Aorta (tissue), 5 donors: ENCODE results near the gene LRP8. TPM values are rescaled to one million over a fixed set of nuclear protein-coding genes. Genes with fewer than 3 reads are reported as not detected.
A peak's percentile ranks its signal among the peaks of the same experiment; 100 is the strongest.

ENCODE experiments used
- ATAC-seq: fragments of 200-7000 bp; cut with Tn5 transposase; one replicate; pipeline ENCODE4 v1.9.1; 2022; ENCODE audit warnings: moderate library complexity; ENCODE audit not compliant: low FRiP score
- DNase-seq, 2 donors: peaks; one replicate each; pipeline ENCODE4 v3.0.0-alpha.2; 2020
- H3K27ac ChIP-seq, 2 donors: one replicate each; pipeline ENCODE4 v1.5.1; 2013; ENCODE audit warnings: low read length in 2 of 2, mild to moderate bottlenecking in 2 of 2, moderate library complexity in 2 of 2, control low read depth in 1 of 2, inconsistent platforms in 1 of 2, low read depth in 1 of 2
- H3K27me3 ChIP-seq, 2 donors: one replicate each; pipeline ENCODE4 v1.6.1; 2013; ENCODE audit warnings: control low read depth in 1 of 2, low read length in 1 of 2, mild to moderate bottlenecking in 1 of 2, moderate library complexity in 1 of 2; ENCODE audit not compliant: insufficient read depth in 2 of 2, control insufficient read depth in 1 of 2
- H3K36me3 ChIP-seq, 2 donors: one replicate each; pipeline ENCODE4 v1.6.1; 2013; ENCODE audit warnings: control low read depth in 1 of 2, low read length in 1 of 2, mild to moderate bottlenecking in 1 of 2; ENCODE audit not compliant: insufficient read depth in 2 of 2, control insufficient read depth in 1 of 2
- H3K4me1 ChIP-seq, 2 donors: one replicate each; pipeline ENCODE4 v1.6.1; 2013; ENCODE audit warnings: low read length in 2 of 2, control low read depth in 1 of 2, mild to moderate bottlenecking in 1 of 2, moderate library complexity in 1 of 2; ENCODE audit not compliant: insufficient read depth in 2 of 2, control insufficient read depth in 1 of 2
- H3K4me3 ChIP-seq, 2 donors: one replicate each; pipeline ENCODE4 v1.5.1; 2013; ENCODE audit warnings: low read length in 2 of 2, control low read depth in 1 of 2, mild to moderate bottlenecking in 1 of 2
- H3K9me3 ChIP-seq: one replicate; pipeline ENCODE4 v1.6.1; 2013; ENCODE audit warnings: mild to moderate bottlenecking, low read length; ENCODE audit not compliant: control insufficient read depth
- WGBS, 2 donors: extraction: QIAGEN DNeasy Blood & Tissue Kit; methylation state at CpG; one replicate each; pipeline ENCODE4 v1.1.7; 2013; 5-methylcytosine and 5-hydroxymethylcytosine counted together
- intact Hi-C, 2 donors: fragments of 100-400 bp; cut with DNase I; formaldehyde crosslinking; loops; one replicate each; pipeline versions ENCODE4 v1.14.2 to v1.15.0; 2022
- polyA plus RNA-seq, 2 donors: library from polyadenylated mRNA; stranded (reverse); fragments of 200-250 nt; gene quantifications; one replicate each; pipeline ENCODE4 v1.2.3, GENCODE V29; 2013
- total RNA-seq, 2 donors: library from RNA; stranded (reverse); fragmentation: NEBNext Ultra II Directional; extraction: Animal tissue kit (Norgen Biotek cat#: 25700); gene quantifications; one replicate each; pipeline ENCODE4 v1.2.1, GENCODE V29; 2021
- donor health status: healthy with polysubstance abuse.
- donor health status: Bipolar disorder and iron deficiency.
- donor health status: DM: no; HTN: no; CAD: no.
- donor health status: DM: no; HTN: no; CAD: no.
- donor health status: DM: yes; HTN: yes; CAD: no.

LRP8 gene
- total and polyA plus RNA-seq, 4 donors = 1.1 to 12.3 (median 5.9) TPM

DNA sequence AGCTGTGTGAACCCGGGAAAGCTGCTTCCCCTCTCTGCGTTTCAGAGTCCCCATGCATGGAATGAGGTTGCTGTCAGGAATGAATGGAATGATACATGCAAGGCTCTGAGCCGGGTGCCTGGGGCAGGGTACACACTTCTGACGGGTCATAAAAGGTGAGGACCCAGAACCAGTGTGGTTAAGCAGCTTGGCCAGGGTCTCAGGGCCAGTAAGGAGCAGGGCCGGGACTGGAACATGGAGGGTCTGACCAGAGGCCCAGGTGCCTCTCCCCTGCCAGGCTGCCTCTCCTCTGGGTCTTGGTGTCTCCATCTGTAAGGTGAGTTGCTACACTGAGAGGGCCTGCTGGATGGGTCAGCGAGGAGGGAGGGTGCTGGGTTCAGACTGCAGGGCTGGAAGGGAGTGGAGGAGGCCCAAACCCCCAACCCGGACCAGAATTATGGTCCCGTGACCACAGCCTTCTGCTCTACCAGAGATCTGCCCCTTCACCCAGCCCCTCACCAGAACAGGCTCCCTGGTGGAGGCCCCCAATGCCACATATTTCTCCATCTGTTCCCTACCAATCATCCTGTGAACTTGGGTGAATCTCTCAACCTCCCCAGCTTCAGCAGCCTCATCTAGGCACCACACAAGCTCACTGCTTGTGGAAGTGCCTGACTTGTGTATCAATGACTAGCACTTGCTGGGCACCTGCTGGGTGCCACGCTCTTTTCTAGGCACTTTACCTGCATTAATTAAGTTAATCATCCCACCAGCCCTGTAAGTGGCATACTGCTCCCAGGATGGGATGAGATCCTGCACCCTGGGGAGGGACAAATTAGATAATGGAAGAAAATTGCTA is 16.2 kb upstream of the LRP8 start:
- no peak overlapping the region for H3K4me3 ChIP-seq
- H3K9me3 ChIP-seq = no peaks in the 10 kb centered on the region
- H3K27ac ChIP-seq = no peak overlapping the region
- WGBS, 2 donors = 76 to 78% methylated on average over 9 of the region's 9 CpGs
- no peaks in the 10 kb centered on the region for H3K4me1 ChIP-seq
- no peaks in the 10 kb centered on the region for H3K27me3 ChIP-seq
- DNase-seq = peak in 1 of 2 donors; percentile 36
- no peaks in the 10 kb centered on the region for H3K36me3 ChIP-seq
- ATAC-seq = no peak
- intact Hi-C loops = no loop called here

DNA sequence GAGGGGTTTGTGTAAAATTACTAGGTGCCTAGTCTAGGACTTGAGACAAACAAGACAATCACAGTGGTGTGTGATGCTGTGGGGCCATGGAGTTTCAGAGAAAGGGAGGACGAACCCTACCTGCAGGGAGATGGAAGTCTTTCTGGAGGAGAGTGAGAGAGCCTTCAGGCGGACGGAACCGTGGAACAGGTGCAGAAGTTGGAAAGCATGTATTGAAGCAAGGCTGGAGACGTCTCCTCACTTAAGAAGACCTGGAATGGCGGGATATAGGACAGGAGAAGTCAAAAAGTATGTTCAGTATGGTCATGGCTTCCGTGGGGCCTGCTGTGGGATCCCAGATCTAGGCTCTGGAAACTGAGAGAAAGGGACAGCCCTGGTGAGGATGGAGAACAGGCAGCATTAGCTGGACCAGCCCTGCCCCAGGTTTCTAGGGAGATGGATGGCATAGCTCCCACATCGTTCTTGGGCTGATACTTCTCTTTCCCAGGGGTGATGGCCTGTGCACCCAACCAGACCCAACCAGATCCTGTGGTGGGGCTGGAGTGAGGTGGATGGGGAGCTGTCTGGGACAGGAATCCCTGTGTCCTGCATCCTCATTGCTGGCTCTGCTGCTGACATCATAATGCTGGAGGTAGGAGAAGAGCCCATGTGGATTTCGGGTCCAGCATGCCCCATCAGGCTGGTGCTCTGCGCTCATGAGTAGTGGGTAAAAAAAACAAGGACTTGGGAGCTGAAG is 15.0 kb upstream of the LRP8 start:
- DNase-seq (peak; percentile 16 to 40), ATAC-seq (no peak)
- intact Hi-C loops = no loop called here

DNA sequence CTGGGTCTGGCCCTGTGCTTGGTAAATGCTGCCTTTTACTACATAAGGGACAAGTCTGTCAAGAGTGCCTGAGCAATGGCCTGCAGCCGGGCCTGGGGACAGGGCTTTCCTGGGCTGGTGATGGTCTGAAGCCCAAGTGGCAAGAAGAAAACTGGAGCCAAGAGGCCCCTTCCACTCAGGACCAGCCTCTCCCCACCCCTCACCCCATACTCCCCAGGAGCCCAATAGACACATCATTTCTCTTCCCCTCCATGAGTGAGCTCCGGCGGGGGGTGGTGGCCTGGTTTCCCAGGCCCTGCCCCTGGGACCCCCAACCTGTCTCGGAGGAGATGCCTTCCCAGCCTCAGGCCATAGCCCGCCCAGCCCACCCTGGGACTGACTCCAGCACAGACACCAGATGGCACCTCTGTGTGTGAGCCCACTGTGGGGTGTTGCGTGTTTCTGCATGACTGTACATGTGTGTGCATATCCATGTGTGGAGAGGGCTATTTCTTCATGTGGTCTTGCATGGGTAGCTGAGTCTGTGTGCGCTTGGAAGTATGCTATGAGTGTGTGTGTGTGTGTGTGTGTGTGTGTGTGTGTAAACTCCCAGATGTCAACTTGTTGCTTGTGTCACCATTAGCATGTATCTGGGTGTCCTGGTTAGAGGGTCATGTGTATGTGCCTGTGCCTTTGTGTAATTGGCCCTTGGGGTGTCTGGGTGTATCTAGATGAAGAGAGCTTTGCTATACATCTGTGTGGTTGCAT is 14.3 kb upstream of the LRP8 start:
- DNase-seq (peak; percentile 26 to 39), ATAC-seq (peak; percentile 22)
- intact Hi-C loops = no loop called here
- Histone ChIP-seq H3K4me1 (no peaks in the 10 kb centered on the region), H3K27me3 (no peaks in the 10 kb centered on the region), H3K9me3 (no peaks in the 10 kb centered on the region), H3K36me3 (no peaks in the 10 kb centered on the region), H3K4me3 (no peak overlapping the region), H3K27ac (no peak overlapping the region)
- 87 to 96% methylated on average over 7 of the region's 7 CpGs for WGBS, 2 donors

More for the DNA sequence above, 15.0 kb upstream of the LRP8 start:
- Histone ChIP-seq H3K4me3 (no peak overlapping the region), H3K27ac (no peak overlapping the region), H3K9me3 (no peaks in the 10 kb centered on the region), H3K27me3 (no peaks in the 10 kb centered on the region), H3K4me1 (no peaks in the 10 kb centered on the region), H3K36me3 (no peaks in the 10 kb centered on the region)
- 88 to 95% methylated on average over 10 of the region's 10 CpGs for WGBS, 2 donors

DNA sequence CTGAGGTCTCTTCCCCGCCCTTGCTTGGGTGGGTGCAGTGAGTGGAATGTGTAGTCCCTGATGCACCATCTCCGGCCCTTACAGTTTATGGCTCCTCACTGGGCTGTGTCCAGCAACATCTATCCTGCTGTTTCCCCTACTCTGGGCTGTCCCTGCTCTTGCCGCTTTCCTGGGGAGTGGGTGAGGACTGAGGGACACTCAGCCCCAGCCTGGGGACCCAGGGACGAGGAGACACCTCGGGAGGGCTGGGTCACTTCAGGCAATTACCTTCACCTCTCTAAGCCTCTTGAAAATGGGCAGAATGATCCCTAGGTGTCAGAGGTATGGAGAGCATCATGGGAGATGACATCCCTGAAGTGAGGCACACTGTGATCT is 13.6 kb upstream of the LRP8 start:
- no peaks in the 10 kb centered on the region for H3K4me1 ChIP-seq
- intact Hi-C loops = no loop called here
- H3K9me3 ChIP-seq = no peaks in the 10 kb centered on the region
- H3K36me3 ChIP-seq = no peaks in the 10 kb centered on the region
- no peak overlapping the region for H3K4me3 ChIP-seq
- 89 to 92% methylated on average over 5 of the region's 5 CpGs for WGBS, 2 donors
- H3K27me3 ChIP-seq = no peaks in the 10 kb centered on the region
- no peak for ATAC-seq
- H3K27ac ChIP-seq = no peak overlapping the region
- peak in 1 of 2 donors; percentile 21 for DNase-seq

DNA sequence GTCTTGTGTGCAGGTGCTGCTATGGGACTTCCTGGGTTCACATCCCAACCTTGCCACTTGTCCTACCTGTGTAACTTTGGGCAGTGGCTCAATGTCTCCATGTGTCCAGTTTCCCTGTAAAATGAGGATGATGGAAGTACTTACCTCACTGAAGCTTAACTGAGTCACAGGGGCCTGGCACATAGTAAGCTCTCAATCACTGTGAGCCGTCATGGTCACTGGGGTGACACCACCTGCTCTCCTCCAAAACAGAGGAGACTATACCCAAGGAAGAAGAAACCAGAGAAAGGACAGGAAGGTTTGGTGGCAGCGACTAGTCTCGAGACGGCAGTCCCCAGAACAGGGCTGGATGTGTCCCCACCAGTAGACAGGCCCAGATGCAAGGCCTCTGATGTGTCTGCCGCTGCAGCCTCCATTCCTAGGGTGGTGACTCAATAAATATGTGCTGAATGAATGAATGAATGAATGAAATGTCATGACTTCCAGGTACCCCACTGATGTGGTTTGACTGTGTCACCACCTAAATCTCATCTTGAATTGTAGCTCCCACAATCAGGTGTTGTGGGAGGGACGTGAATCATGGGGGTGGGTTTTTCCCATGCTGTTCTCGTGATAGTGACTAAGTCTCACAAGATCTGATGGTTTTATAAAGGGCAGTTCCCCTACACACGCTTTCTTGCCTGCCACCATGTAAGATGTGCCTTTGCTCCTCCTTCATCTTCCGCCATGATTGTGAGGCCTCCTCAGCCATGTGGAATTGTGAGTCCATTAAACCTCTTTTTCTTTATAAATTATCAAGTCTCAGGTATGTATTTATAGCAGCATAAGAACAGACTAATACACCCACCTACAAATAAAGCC is 13.0 kb upstream of the LRP8 start:
- H3K9me3 ChIP-seq = no peaks in the 10 kb centered on the region
- no peak for DNase-seq
- H3K4me1 ChIP-seq = no peaks in the 10 kb centered on the region
- H3K27ac ChIP-seq = no peak overlapping the region
- no peak overlapping the region for H3K4me3 ChIP-seq
- 95 to 96% methylated on average over 9 of the region's 9 CpGs for WGBS, 2 donors
- H3K36me3 ChIP-seq = no peaks in the 10 kb centered on the region
- no peak for ATAC-seq
- intact Hi-C loops = no loop called here
- H3K27me3 ChIP-seq = no peaks in the 10 kb centered on the region

DNA sequence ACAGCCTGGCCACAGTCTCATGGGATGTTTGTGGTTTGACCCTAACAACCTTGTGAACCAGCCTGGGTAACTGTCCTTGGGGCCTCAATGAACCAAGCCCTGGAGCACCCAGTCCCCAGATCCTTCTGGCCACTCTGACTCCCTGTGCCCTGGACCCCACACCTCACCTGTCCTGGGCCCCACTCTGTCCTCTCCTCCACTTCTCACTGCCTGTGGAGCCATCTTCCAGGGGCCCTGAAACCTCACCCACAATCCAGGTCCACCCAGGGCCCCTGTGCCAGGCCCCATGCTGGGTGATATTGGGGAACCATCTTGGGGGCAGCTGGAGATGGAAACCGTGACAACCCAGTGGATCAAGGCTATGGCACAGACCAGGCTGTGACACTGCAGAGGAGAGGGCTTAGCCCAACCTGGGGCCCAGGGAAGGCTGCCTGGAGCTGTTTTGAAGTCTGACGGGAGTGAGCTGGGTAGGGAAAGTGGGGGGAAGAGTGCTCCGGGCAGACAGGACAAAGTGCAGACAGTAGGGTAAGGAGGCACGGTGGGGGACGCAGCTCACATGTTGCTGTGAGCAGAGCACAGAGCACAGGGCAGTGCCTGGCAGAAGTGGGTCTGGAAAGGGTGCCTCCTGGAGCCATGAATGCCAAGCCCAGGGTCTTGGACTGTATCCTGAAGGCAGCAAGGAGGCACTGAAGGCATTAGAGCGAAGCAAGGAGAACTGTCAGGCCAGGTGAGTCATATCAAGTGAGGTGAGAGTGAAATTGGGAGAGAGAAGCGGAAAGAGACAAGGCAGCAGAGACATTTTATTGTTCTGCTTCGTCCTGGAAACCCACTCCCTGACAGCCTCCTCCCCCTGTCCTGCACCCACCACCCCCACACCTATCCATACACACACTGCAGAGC is 12.1 kb upstream of the LRP8 start:
- DNase-seq (peak in 1 of 2 donors; percentile 44), ATAC-seq (no peak)
- 81 to 83% methylated on average over 8 of the region's 8 CpGs for WGBS, 2 donors
- no peaks in the 10 kb centered on the region for H3K4me1 ChIP-seq
- H3K27ac ChIP-seq = no peak overlapping the region
- H3K36me3 ChIP-seq = no peaks in the 10 kb centered on the region
- H3K9me3 ChIP-seq = no peaks in the 10 kb centered on the region
- intact Hi-C loops = no loop called here
- no peak overlapping the region for H3K4me3 ChIP-seq
- no peaks in the 10 kb centered on the region for H3K27me3 ChIP-seq

DNA sequence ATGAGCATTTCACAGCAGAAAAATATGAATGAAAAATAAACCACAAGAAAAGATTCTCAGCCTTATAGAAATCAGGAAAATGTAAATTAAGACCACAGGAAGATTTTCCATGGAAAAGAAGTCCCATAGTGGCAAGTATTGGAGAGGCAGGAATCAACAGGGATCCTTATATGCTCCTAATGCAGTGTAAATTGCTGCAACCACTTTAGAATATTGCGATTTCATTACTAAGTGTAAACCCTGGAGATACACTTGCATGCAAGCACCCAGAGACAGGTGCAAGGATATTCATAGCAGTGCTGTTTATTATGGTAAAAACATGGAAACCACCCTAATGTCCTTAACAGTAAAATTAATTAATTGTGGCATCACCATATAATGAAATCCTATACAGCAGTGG is 10.6 kb upstream of the LRP8 start:
- intact Hi-C loops = no loop called here
- H3K27me3 ChIP-seq = no peaks in the 10 kb centered on the region
- ATAC-seq = no peak
- 93 to 97% methylated on average over 1 of the region's 1 CpG for WGBS, 2 donors
- no peak overlapping the region for H3K4me3 ChIP-seq
- DNase-seq = no peak
- no peaks in the 10 kb centered on the region for H3K36me3 ChIP-seq
- no peak overlapping the region for H3K27ac ChIP-seq
- H3K4me1 ChIP-seq = no peaks in the 10 kb centered on the region
- no peaks in the 10 kb centered on the region for H3K9me3 ChIP-seq
